Stomach (tissue), 9 donors: ENCODE data around the gene COL6A1. TPM values are rescaled to one million over a fixed set of nuclear protein-coding genes. Genes with fewer than 3 reads are reported as not detected.
A peak's percentile ranks its signal among the peaks of the same experiment; 100 is the strongest.

Experiments
- DNase-seq, 2 donors: peaks; one replicate each; pipeline versions ENCODE4 v3.0.0 to v3.0.0-alpha.2; 2013 to 2019
- H3K27ac ChIP-seq, 5 donors: fragments of 200-600 bp in 4 of 5; sonication (generic) in 4 of 5; one replicate each; pipeline ENCODE4 v1.5.1; 2013 to 2019; ENCODE audit warnings: mild to moderate bottlenecking in 1 of 5, moderate library complexity in 1 of 5
- H3K27me3 ChIP-seq, 3 donors: fragments of 200-600 bp; sonication (generic); one replicate each; pipeline ENCODE4 v1.5.1; 2017 to 2019; ENCODE audit warnings: mixed run types in 1 of 3
- H3K36me3 ChIP-seq, 4 donors: fragments of 200-600 bp; sonication (generic); 1 replicate in 3 of 4; 2 replicates in 1 of 4; pipeline ENCODE4 v1.5.1; 2016 to 2019
- H3K4me1 ChIP-seq, 4 donors: fragments of 200-600 bp; sonication (generic); one replicate each; pipeline ENCODE4 v1.5.1; 2016 to 2019
- H3K4me3 ChIP-seq, 4 donors: fragments of 200-600 bp; sonication (generic) in 3 of 4; one replicate each; pipeline ENCODE4 v1.5.1; 2016 to 2019; ENCODE audit warnings: mild to moderate bottlenecking in 1 of 4
- H3K9me3 ChIP-seq, 4 donors: fragments of 200-600 bp; sonication (generic); one replicate each; pipeline ENCODE4 v1.5.1; 2016 to 2019
- CTCF ChIP-seq, 7 experiments: fragments of 450-650 bp in 4 of 7; fragments of 200-600 bp in 3 of 7; sonication (generic) in 3 of 7; IDR thresholded peaks; one replicate each; pipeline ENCODE4 v1.5.1; 2016 to 2019; ENCODE audit warnings: antibody characterized with exemption in 7 of 7, control low read depth in 2 of 7, mild to moderate bottlenecking in 1 of 7
- EP300 ChIP-seq: sonication (generic); formaldehyde crosslinking; IDR thresholded peaks from one replicate; pipeline ENCODE4 v1.6.1; 2017; ENCODE audit warnings: antibody characterized with exemption
- POLR2A ChIP-seq, 4 donors: fragments of 450-650 bp; IDR thresholded peaks; one replicate each; pipeline ENCODE4 v1.6.1; 2016; ENCODE audit warnings: antibody characterized with exemption in 4 of 4, control low read depth in 2 of 4, mild to moderate bottlenecking in 1 of 4, moderate library complexity in 1 of 4
- POLR2AphosphoS5 ChIP-seq, 3 donors: sonication (generic); formaldehyde crosslinking; IDR thresholded peaks; one replicate each; pipeline ENCODE4 v1.6.1; 2016; ENCODE audit warnings: antibody characterized with exemption in 3 of 3
- WGBS, 5 donors: extraction: QIAGEN DNeasy Blood & Tissue Kit in 3 of 5; methylation state at CpG; one replicate each; pipeline versions ENCODE4 v1.1.5 to v1.1.7; 2013 to 2018; 5-methylcytosine and 5-hydroxymethylcytosine counted together
- intact Hi-C: fragments of 100-400 bp; cut with DNase I; formaldehyde crosslinking; loops from one replicate; pipeline ENCODE4 v1.15.1; 2023; ENCODE audit warnings: low total_unique reads
- polyA plus RNA-seq, 3 donors: library from polyadenylated mRNA; stranded (reverse); fragments of 200-250 nt; gene quantifications; one replicate each; pipeline ENCODE4 v1.2.3, GENCODE V29; 2013
- total RNA-seq, 5 donors: library from RNA; depleted of rRNA; stranded (reverse); fragments of >200 nt; gene quantifications; one replicate each; pipeline versions ENCODE4 v1.1.0 to v1.2.3, GENCODE V29; 2014 to 2016
- donor health status: healthy with polysubstance abuse.
- donor health status: Bipolar disorder and iron deficiency.
- donor health status: healthy.

COL6A1 gene
- total and polyA plus RNA-seq, 8 donors: 63.2 to 756 (median 254) TPM

- intact Hi-C loops: loop anchor here (5.0 kb wide), 1 partner anchor 126 kb away; the partner anchor contains the start of gene COL6A2
- WGBS, 5 donors: 37 to 67% (median 61%) methylated on average over 10 to 20 of the region's 20 CpGs
- Histone ChIP-seq H3K4me3 (peak overlapping the region in 2 of 4 donors; percentile 48 to 51), H3K9me3 (no peaks in the 10 kb centered on the region), H3K36me3 (no peaks in the 10 kb centered on the region), H3K27me3 (peaks cover 0 to 60% (median 46%) of the 10 kb centered on the region in 3 donors), H3K27ac (peak overlapping the region; percentile 88 to 92 (median 91)), H3K4me1 (peaks cover 46 to 65% (median 57%) of the 10 kb centered on the region in 4 donors)
- peak in 1 of 2 donors; percentile 80 for DNase-seq
- no peak for TF ChIP-seq CTCF (IDR thresholded peaks at IDR 0.05)
- no peak for TF ChIP-seq EP300
- no peak for TF ChIP-seq POLR2A (IDR thresholded peaks at IDR 0.05)
- TF ChIP-seq POLR2AphosphoS5 (IDR thresholded peaks at IDR 0.05): no peak
Observed at GRCh38 chr21:45971616-45972352, 9.8 kb upstream of the COL6A1 start.

- H3K9me3 ChIP-seq: no peaks in the 10 kb centered on the region
- peaks cover 0 to 66% (median 51%) of the 10 kb centered on the region in 3 donors for H3K27me3 ChIP-seq
- H3K4me1 ChIP-seq: peaks cover 46 to 70% (median 62%) of the 10 kb centered on the region in 4 donors
- H3K27ac ChIP-seq: peak overlapping the region; percentile 88 to 92 (median 91)
- H3K36me3 ChIP-seq: no peaks in the 10 kb centered on the region
- intact Hi-C loops: loop anchor here (5.0 kb wide), 1 partner anchor 125 kb away; the partner anchor contains the start of gene COL6A2
- 40 to 59% (median 43%) methylated on average over 9 to 19 of the region's 19 CpGs for WGBS, 5 donors
- TF ChIP-seq EP300 (no peak), POLR2AphosphoS5 (IDR thresholded peaks at IDR 0.05) (no peak), CTCF (IDR thresholded peaks at IDR 0.05) (no peak), POLR2A (IDR thresholded peaks at IDR 0.05) (no peak)
- peak overlapping the region; percentile 48 to 59 (median 50) for H3K4me3 ChIP-seq
- DNase-seq: peak in 1 of 2 donors; percentile 64
Observed at GRCh38 chr21:45972353-45972715, 9.2 kb upstream of the COL6A1 start.

- Histone ChIP-seq H3K27ac (peak overlapping the region; percentile 88 to 92 (median 91)), H3K27me3 (peaks cover 0 to 72% (median 53%) of the 10 kb centered on the region in 3 donors), H3K4me3 (peak overlapping the region; percentile 48 to 59 (median 50)), H3K4me1 (peaks cover 46 to 72% (median 64%) of the 10 kb centered on the region in 4 donors), H3K9me3 (no peaks in the 10 kb centered on the region), H3K36me3 (no peaks in the 10 kb centered on the region)
- TF ChIP-seq POLR2AphosphoS5 (IDR thresholded peaks at IDR 0.05) (peak in 1 of 3 donors; percentile 34), CTCF (IDR thresholded peaks at IDR 0.05) (no peak), POLR2A (IDR thresholded peaks at IDR 0.05) (no peak)
- 2 to 5% (median 3%) methylated on average over 25 to 58 of the region's 58 CpGs for WGBS, 5 donors
- peak in 1 of 2 donors; percentile 96 for DNase-seq
- intact Hi-C loops: loop anchor here (5.0 kb wide), 1 partner anchor 124 kb away; the partner anchor contains the start of gene COL6A2
Observed at GRCh38 chr21:45972716-45973474, 8.7 kb upstream of the COL6A1 start.

- peaks cover 0 to 78% (median 53%) of the 10 kb centered on the region in 3 donors for H3K27me3 ChIP-seq
- TF ChIP-seq POLR2A (IDR thresholded peaks at IDR 0.05) (no peak), CTCF (IDR thresholded peaks at IDR 0.05) (peak in 4 of 7 experiments; percentile 43 to 63 (median 56)), POLR2AphosphoS5 (IDR thresholded peaks at IDR 0.05) (peak in 1 of 3 donors; percentile 40), EP300 (no peak)
- H3K27ac ChIP-seq: peak overlapping the region; percentile 88 to 92 (median 91)
- intact Hi-C loops: loop anchor here (5.0 kb wide), 1 partner anchor 124 kb away; the partner anchor contains the start of gene COL6A2
- peak; percentile 66 to 95 for DNase-seq
- H3K36me3 ChIP-seq: no peaks in the 10 kb centered on the region
- peaks cover 46 to 74% (median 67%) of the 10 kb centered on the region in 4 donors for H3K4me1 ChIP-seq
- peak overlapping the region; percentile 48 to 59 (median 50) for H3K4me3 ChIP-seq
- H3K9me3 ChIP-seq: no peaks in the 10 kb centered on the region
- WGBS, 5 donors: 1 to 4% (median 2%) methylated on average over 18 to 38 of the region's 38 CpGs
Observed at GRCh38 chr21:45973475-45974072, 8.0 kb upstream of the COL6A1 start.
